GM18517 (cell line): ENCODE data around the gene TRAIP.
"Not testable (repeated sequence)": the region's sequence is repeated elsewhere in the genome, so short reads cannot be mapped to it uniquely, and the experiment has no call there.

ENCODE experiments used
- ATAC-seq: cut with Tn5 transposase; IDR thresholded peaks from one replicate; pipeline ENCODE4 v1.9.1; 2021; ENCODE audit warnings: mild to moderate bottlenecking, moderate library complexity; ENCODE audit not compliant: unreplicated experiment

The TRAIP gene

GRCh38 chr3:49856181-49857005 lies at the start of gene TRAIP:
Gene TRAIP (minus strand): TSS chr3:49856564. CDS start chr3:49856453, 111 bp downstream.
- ATAC-seq, result peak; percentile 93

- ATAC-seq, result not testable (repeated sequence)
These were observed 48.1 kb upstream of the TRAIP start for GRCh38 chr3:49904448-49904847.

GRCh38 chr3:49903451-49904424 lies 47.4 kb upstream of the TRAIP start, which contains the start of gene MST1R:
Gene MST1R (minus strand): TSS chr3:49903873. CDS start chr3:49903609, 264 bp downstream.
- ATAC-seq, result no peak

- no peak for ATAC-seq
These were observed 46.4 kb upstream of the TRAIP start for GRCh38 chr3:49902511-49903345.

- no peak for ATAC-seq
These were observed 45.3 kb upstream of the TRAIP start for GRCh38 chr3:49901366-49902339.

GRCh38 chr3:49900491-49901153 lies 44.3 kb upstream of the TRAIP start:
- ATAC-seq, result no peak

GRCh38 chr3:49899815-49900214 lies 43.5 kb upstream of the TRAIP start:
- no peak for ATAC-seq

- no peak for ATAC-seq
These were observed 42.6 kb upstream of the TRAIP start for GRCh38 chr3:49898991-49899390.

GRCh38 chr3:49896345-49896744 lies 40.0 kb upstream of the TRAIP start:
- no peak for ATAC-seq

- no peak for ATAC-seq
These were observed 39.4 kb upstream of the TRAIP start for GRCh38 chr3:49895791-49896190.

- ATAC-seq, result no peak
These were observed 32.9 kb upstream of the TRAIP start for GRCh38 chr3:49889296-49889695.

- ATAC-seq, result no peak
These were observed 30.5 kb upstream of the TRAIP start for GRCh38 chr3:49886922-49887265.

- ATAC-seq, result no peak
These were observed 27.6 kb upstream of the TRAIP start for GRCh38 chr3:49883998-49884397.

- ATAC-seq, result no peak
These were observed 25.8 kb upstream of the TRAIP start for GRCh38 chr3:49882166-49882565.

- ATAC-seq, result no peak
These were observed 24.4 kb upstream of the TRAIP start for GRCh38 chr3:49880581-49881315.

- no peak for ATAC-seq
These were observed 23.4 kb upstream of the TRAIP start for GRCh38 chr3:49879721-49880120.

- no peak for ATAC-seq
These were observed 22.3 kb upstream of the TRAIP start for GRCh38 chr3:49878686-49879085.

- ATAC-seq, result no peak
These were observed 21.4 kb upstream of the TRAIP start for GRCh38 chr3:49877716-49878115.
